SU-DHL-6 (cell line): Measurements from ENCODE around the gene TBL1X.

Experiments used
- EZH2phosphoT487 ChIP-seq: fragments of 200-600 bp; sonication (generic), shearing (Covaris generic); conservative IDR thresholded peaks from 2 replicates; pipeline ENCODE4 v1.6.1; 2018; ENCODE audit warnings: mild to moderate bottlenecking, antibody characterized with exemption, low read length, moderate library complexity, mixed read lengths
- TF ChIP-seq, protein P1 (sequence below): fragments of 200-600 bp; sonication (generic); IDR thresholded peaks from one replicate; pipeline ENCODE4 v1.5.1; 2017; ENCODE audit warnings: antibody characterized with exemption, mild to moderate bottlenecking, low read length, moderate library complexity; ENCODE audit not compliant: insufficient read depth, poor library complexity, severe bottlenecking

DNA sequence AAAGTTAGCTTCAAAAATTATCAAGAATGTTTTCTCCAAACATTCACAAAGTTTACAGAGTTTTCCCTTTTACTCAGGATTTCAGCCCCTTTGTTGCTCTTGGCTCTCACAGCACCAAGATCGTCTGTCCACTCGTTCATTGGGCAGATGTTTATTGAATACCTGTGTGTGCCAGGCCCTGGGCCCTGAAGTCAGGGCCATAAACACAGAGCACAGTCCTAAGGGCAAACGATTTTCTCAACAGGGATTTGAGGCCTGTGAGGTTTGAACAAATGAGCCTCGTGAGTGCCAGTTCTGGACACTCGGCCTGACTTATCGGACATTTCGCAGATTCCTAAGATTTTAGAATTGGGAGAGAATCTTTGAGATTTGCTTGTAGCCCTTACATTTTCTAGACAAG lies 142.1 kb downstream of the TBL1X start:
- TF ChIP-seq, protein P1, sequence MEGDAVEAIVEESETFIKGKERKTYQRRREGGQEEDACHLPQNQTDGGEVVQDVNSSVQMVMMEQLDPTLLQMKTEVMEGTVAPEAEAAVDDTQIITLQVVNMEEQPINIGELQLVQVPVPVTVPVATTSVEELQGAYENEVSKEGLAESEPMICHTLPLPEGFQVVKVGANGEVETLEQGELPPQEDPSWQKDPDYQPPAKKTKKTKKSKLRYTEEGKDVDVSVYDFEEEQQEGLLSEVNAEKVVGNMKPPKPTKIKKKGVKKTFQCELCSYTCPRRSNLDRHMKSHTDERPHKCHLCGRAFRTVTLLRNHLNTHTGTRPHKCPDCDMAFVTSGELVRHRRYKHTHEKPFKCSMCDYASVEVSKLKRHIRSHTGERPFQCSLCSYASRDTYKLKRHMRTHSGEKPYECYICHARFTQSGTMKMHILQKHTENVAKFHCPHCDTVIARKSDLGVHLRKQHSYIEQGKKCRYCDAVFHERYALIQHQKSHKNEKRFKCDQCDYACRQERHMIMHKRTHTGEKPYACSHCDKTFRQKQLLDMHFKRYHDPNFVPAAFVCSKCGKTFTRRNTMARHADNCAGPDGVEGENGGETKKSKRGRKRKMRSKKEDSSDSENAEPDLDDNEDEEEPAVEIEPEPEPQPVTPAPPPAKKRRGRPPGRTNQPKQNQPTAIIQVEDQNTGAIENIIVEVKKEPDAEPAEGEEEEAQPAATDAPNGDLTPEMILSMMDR = no peak
- TF ChIP-seq EZH2phosphoT487 = no peak
